ENCODE data around the gene PDE11A. TPM values are rescaled to one million over a fixed set of nuclear protein-coding genes. Genes with fewer than 3 reads are reported as not detected.

The PDE11A gene
- total and polyA plus RNA-seq, 2 experiments from 2014 or later: 0.08 to 0.73 TPM

- no peaks in the 10 kb centered on the region for H3K36me3 Mint-ChIP-seq (ENCODE audit: low read depth)
These were observed 254.2 kb downstream of the PDE11A start for GRCh38 chr2:177818412-177818811.

DNA sequence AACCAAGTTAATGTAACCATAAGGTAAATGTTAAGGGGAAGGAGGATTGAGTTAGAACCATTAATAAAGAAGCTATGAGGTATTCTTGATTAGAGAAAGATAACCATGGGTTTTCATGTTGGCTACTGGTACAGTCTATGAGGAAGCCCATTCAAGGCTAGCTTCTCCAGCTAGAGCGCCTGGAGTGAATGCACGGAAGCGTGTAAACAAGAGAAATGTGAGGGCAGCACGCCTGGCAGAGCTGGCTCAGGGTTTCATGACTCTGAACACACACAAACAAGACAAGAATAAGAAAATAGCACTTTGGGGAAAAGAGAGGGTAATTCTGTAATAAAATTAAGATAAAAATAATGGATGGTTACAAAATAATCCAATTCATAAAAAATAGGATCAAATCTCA is 255.3 kb downstream of the PDE11A start:
- TF ChIP-seq EZH2 (IDR thresholded peaks at IDR 0.05; ENCODE audit: low read depth, unreplicated experiment) (no peak), ZNF331 (CRISPR knock-in tag; IDR thresholded peaks at IDR 0.05; ENCODE audit: low read depth) (no peak), ZNF114 (CRISPR knock-in tag; IDR thresholded peaks at IDR 0.05) (no peak), CREB1 (CRISPR knock-in tag; IDR thresholded peaks at IDR 0.05; ENCODE audit: low read depth) (no peak), STAT1 (IDR thresholded peaks at IDR 0.05; ENCODE audit: unreplicated experiment) (no peak), NANOG (IDR thresholded peaks at IDR 0.05; ENCODE audit: borderline replicate concordance) (no peak)
- Histone ChIP-seq H3K9me2 (ENCODE audit: insufficient read depth) (no peaks in the 10 kb centered on the region), H3K79me2 (replicated peaks; ENCODE audit: insufficient read depth) (no peaks in the 10 kb centered on the region), H3K27ac (ENCODE audit: low read depth) (no peak overlapping the region), H3K4me1 (ENCODE audit: insufficient read depth) (no peaks in the 10 kb centered on the region), H3K36me3 (ENCODE audit: insufficient read depth) (no peaks in the 10 kb centered on the region), H2AFZ (no peak overlapping the region), H3K27me3 (ENCODE audit: insufficient read depth) (no peaks in the 10 kb centered on the region), H3K4me2 (no peak overlapping the region), H3K4me3 (no peak overlapping the region), H4K20me1 (replicated peaks; ENCODE audit: insufficient read depth) (no peaks in the 10 kb centered on the region), H3F3A (replicated peaks; ENCODE audit: low read depth) (no peaks in the 10 kb centered on the region)
- H3K4me1 Mint-ChIP-seq: no peaks in the 10 kb centered on the region
- H3K27ac Mint-ChIP-seq: no peak overlapping the region
- no peak overlapping the region for H3K4me3 Mint-ChIP-seq
- no peak for ATAC-seq
- H3K9me3 Mint-ChIP-seq: peaks cover 4% of the 10 kb centered on the region; the same call in 1 of the 3 replicates
- H3K27me3 Mint-ChIP-seq (ENCODE audit: insufficient read depth, low read depth, poor library complexity): peaks cover 2% of the 10 kb centered on the region
- DNase-seq (ENCODE audit: low spot score): no peak
- H3K36me3 Mint-ChIP-seq (ENCODE audit: low read depth): no peaks in the 10 kb centered on the region

More at GRCh38 chr2:177818412-177818811, 254.2 kb downstream of the PDE11A start:
- H3K27ac Mint-ChIP-seq: no peak overlapping the region
- H3K36me3 ChIP-seq (ENCODE audit: insufficient read depth): no peaks in the 10 kb centered on the region
- no peaks in the 10 kb centered on the region for H4K20me1 ChIP-seq (replicated peaks; ENCODE audit: insufficient read depth)
- no peak overlapping the region for H3K4me3 Mint-ChIP-seq
- H3K4me1 Mint-ChIP-seq: no peaks in the 10 kb centered on the region
- TF ChIP-seq CREB1 (CRISPR knock-in tag; IDR thresholded peaks at IDR 0.05; ENCODE audit: low read depth): no peak
- no peak for TF ChIP-seq JUNB (IDR thresholded peaks at IDR 0.05; ENCODE audit: unreplicated experiment)
- no peak for TF ChIP-seq REST (IDR thresholded peaks at IDR 0.05; ENCODE audit: unreplicated experiment)
- TF ChIP-seq ZNF114 (CRISPR knock-in tag; IDR thresholded peaks at IDR 0.05): no peak
- H2AFZ ChIP-seq: no peak overlapping the region
- H3K9me2 ChIP-seq (ENCODE audit: insufficient read depth): no peaks in the 10 kb centered on the region
- DNase-seq (ENCODE audit: low spot score) (no peak), ATAC-seq (no peak)
- no peaks in the 10 kb centered on the region for H3K79me2 ChIP-seq (replicated peaks; ENCODE audit: insufficient read depth)
- H3F3A ChIP-seq (replicated peaks; ENCODE audit: low read depth): no peaks in the 10 kb centered on the region
- H3K27ac ChIP-seq (ENCODE audit: low read depth): no peak overlapping the region
- peaks cover 3% of the 10 kb centered on the region; the same call in 1 of the 3 replicates for H3K9me3 Mint-ChIP-seq
- H3K4me2 ChIP-seq: no peak overlapping the region
- H3K4me1 ChIP-seq (ENCODE audit: insufficient read depth): no peaks in the 10 kb centered on the region
- no peaks in the 10 kb centered on the region for H3K27me3 Mint-ChIP-seq (ENCODE audit: insufficient read depth, low read depth, poor library complexity)
- H3K4me3 ChIP-seq: no peak overlapping the region
- H3K27me3 ChIP-seq (ENCODE audit: insufficient read depth): no peaks in the 10 kb centered on the region
